K562 (cell line): Measurements from ENCODE around the gene RAB14. TPM values are rescaled to one million over a fixed set of nuclear protein-coding genes. Genes with fewer than 3 reads are reported as not detected.

Source experiments
- ATAC-seq: fragments of 200-7000 bp; cut with Tn5 transposase; 3 replicates; pipeline ENCODE4 v1.9.1; 2020; ENCODE audit warnings: moderate library complexity
- BruUV-seq: library from RNA; stranded (reverse); fragments of 400-500 nt; replicated peaks from 2 replicates; lab custom pipeline; 2021; lab: Mats Ljungman, UMichigan
- CTCF ChIA-PET: fragments of 300-600 bp; formaldehyde crosslinking; extraction: SDS; loops from one replicate; lab custom pipeline; 2021; ENCODE audit warnings: low intra/inter-chr PET ratio; lab: Yijun Ruan, JAX
- POLR2A ChIA-PET: fragments of 300-600, 350-650 bp; sonication (Branson Sonifier 250); formaldehyde crosslinking; extraction: SDS; loops from one replicate; lab custom pipeline; 2021; ENCODE audit warnings: antibody characterized with exemption, inconsistent platforms; lab: Yijun Ruan, JAX
- DNase-seq, 4 experiments: peaks; one replicate each; pipeline versions ENCODE4 v3.0.0 to v3.0.0-alpha.2; 2011 to 2018; ENCODE audit warnings: low spot score in 3 of 4, mixed read lengths in 3 of 4; ENCODE audit errors: extremely low read depth in 1 of 4
- FAIRE-seq: peaks from 2 replicates; lab custom pipeline; 2011; peaks lifted over from hg19 to GRCh38; lab: Jason Lieb, UNC
- H2AFZ ChIP-seq: 2 replicates; pipeline ENCODE4 v1.6.0; 2011; ENCODE audit warnings: low read depth, low read length, control low read depth, inconsistent platforms
- H3K27ac ChIP-seq: fragments of 200-600 bp; 3 replicates; pipeline ENCODE4 v1.8.0; 2011; ENCODE audit warnings: low read depth, mild to moderate bottlenecking, control low read depth, inconsistent platforms, low read length, moderate library complexity, mixed read lengths; ENCODE audit errors: extremely low read depth
- H3K27me3 ChIP-seq, 2 experiments: fragments of 300-600 bp in 1 of 2; 2 replicates in 1 of 2; 3 replicates in 1 of 2; pipeline versions ENCODE4 v1.6.0 to v1.8.0; 2011; ENCODE audit warnings: inconsistent platforms in 2 of 2, low read length in 2 of 2, mild to moderate bottlenecking in 1 of 2, mixed read lengths in 1 of 2, moderate library complexity in 1 of 2; ENCODE audit not compliant: control insufficient read depth in 2 of 2, insufficient read depth in 2 of 2
- H3K36me3 ChIP-seq: fragments of 300-600 bp; 3 replicates; pipeline ENCODE4 v1.8.0; 2011; ENCODE audit warnings: mild to moderate bottlenecking, low read length, inconsistent platforms; ENCODE audit not compliant: control insufficient read depth, insufficient read depth
- H3K4me1 ChIP-seq, 2 experiments: fragments of 200-600 bp in 1 of 2; replicated peaks in 1 of 2; 2 replicates in 1 of 2; 3 replicates in 1 of 2; pipeline versions ENCODE4 v1.5.1 to v1.8.0; 2011; ENCODE audit warnings: inconsistent platforms in 2 of 2, low read length in 2 of 2, mild to moderate bottlenecking in 1 of 2, mixed read lengths in 1 of 2, moderate library complexity in 1 of 2; ENCODE audit not compliant: control insufficient read depth in 2 of 2, insufficient read depth in 2 of 2
- H3K4me2 ChIP-seq: 2 replicates; pipeline ENCODE4 v1.6.1; 2011; ENCODE audit warnings: low read length, control low read depth, inconsistent platforms, mixed read lengths; ENCODE audit not compliant: insufficient read depth
- H3K4me3 ChIP-seq: fragments of 200-600 bp; sonication (generic), shearing (Covaris generic); 2 replicates; pipeline ENCODE4 v1.5.1; 2016; ENCODE audit warnings: control low read depth, inconsistent platforms
- H3K79me2 ChIP-seq: fragments of 200-600 bp; 3 replicates; pipeline ENCODE4 v1.8.0; 2011; ENCODE audit warnings: low read length, inconsistent platforms; ENCODE audit not compliant: control insufficient read depth, insufficient read depth
- H3K9ac ChIP-seq, 2 experiments: 2 replicates each; pipeline versions ENCODE4 v1.6.0 to v1.6.1; 2011; ENCODE audit warnings: low read depth in 2 of 2, low read length in 2 of 2, control low read depth in 1 of 2, inconsistent platforms in 1 of 2, mild to moderate bottlenecking in 1 of 2, mixed read lengths in 1 of 2; ENCODE audit not compliant: insufficient read depth in 1 of 2
- H3K9me1 ChIP-seq: one replicate; pipeline ENCODE4 v1.6.0; 2011; ENCODE audit warnings: inconsistent platforms, mild to moderate bottlenecking, low read length, moderate library complexity; ENCODE audit not compliant: control insufficient read depth, insufficient read depth
- H3K9me3 ChIP-seq: replicated peaks from 2 replicates; pipeline ENCODE4 v1.5.1; 2011; ENCODE audit warnings: low read depth, low read length, inconsistent platforms; ENCODE audit not compliant: control insufficient read depth, insufficient read depth
- H4K20me1 ChIP-seq: replicated peaks from 2 replicates; pipeline ENCODE4 v1.6.1; 2011; ENCODE audit warnings: low read length, inconsistent platforms, mixed read lengths; ENCODE audit not compliant: control insufficient read depth, insufficient read depth
- HMG20A ChIP-seq: fragments of 450-650 bp; formaldehyde crosslinking; conservative IDR thresholded peaks from 2 replicates; pipeline ENCODE4 v1.4.0; 2020; ENCODE audit warnings: mild to moderate bottlenecking, mixed read lengths
- HNRNPK ChIP-seq: fragments of 200-400 bp; formaldehyde crosslinking; IDR thresholded peaks from one replicate; pipeline ENCODE4 v1.6.1; 2018; ENCODE audit warnings: mild to moderate bottlenecking, low read depth, low read length; ENCODE audit not compliant: poor library complexity, severe bottlenecking
- NR3C1 ChIP-seq: sonication (generic); formaldehyde crosslinking; IDR thresholded peaks from 2 replicates; pipeline ENCODE4 v1.8.1; 2022; ENCODE audit warnings: missing genetic modification reagents
- TCFL5 ChIP-seq: fragments of 250-450 bp; sonication (Bioruptor Pico); conservative IDR thresholded peaks from 2 replicates; pipeline ENCODE4 v1.6.1; 2021; ENCODE audit warnings: mild to moderate bottlenecking, moderate library complexity, matching md5 sums
- ZNF143 ChIP-seq: sonication (generic); formaldehyde crosslinking; IDR thresholded peaks from 2 replicates; pipeline ENCODE4 v1.9.0; 2022; ENCODE audit warnings: mild to moderate bottlenecking, missing genetic modification reagents
- ZNF212 ChIP-seq: fragments of 450-650 bp; formaldehyde crosslinking; IDR thresholded peaks from 2 replicates; pipeline ENCODE4 v1.4.0; 2020; ENCODE audit warnings: mild to moderate bottlenecking
- WGBS: fragments of 100-300 bp; shearing (Covaris generic); methylation state at CpG from one replicate; pipeline ENCODE4 v1.1.6; 2016; ENCODE audit warnings: low coverage, mixed read lengths; ENCODE audit not compliant: insufficient coverage; ENCODE audit errors: missing lambda C conversion rate; 5-methylcytosine and 5-hydroxymethylcytosine counted together
- in situ Hi-C: fragments of 300-500 bp; cut with MboI; formaldehyde crosslinking; loops from 4 replicates; pipeline ENCODE4 v1.15.0; 2018; ENCODE audit warnings: inconsistent platforms, mixed read lengths
- intact Hi-C: fragments of 100-400 bp; cut with micrococcal nuclease; formaldehyde crosslinking; loops from 2 replicates; pipeline ENCODE4 v1.14.2; 2022
- polyA plus RNA-seq, 8 experiments: library from polyadenylated mRNA; depleted of rRNA in 4 of 8; stranded (reverse) in 5 of 8; unstranded in 3 of 8; fragments of >200 nt; fragmentation: Nextera tagmentation in 2 of 8; fragmentation: Illumina TruSeq in 1 of 8; extraction: Ambion mirVana in 2 of 8; extraction: Trizol in 1 of 8; gene quantifications; 2 replicates each; pipeline versions ENCODE4 v1.2.1 to v1.2.3, GENCODE V29; 2011 to 2014; ENCODE audit warnings: inconsistent platforms in 1 of 8, missing spikeins in 1 of 8
- total RNA-seq, 7 experiments: library from RNA; depleted of rRNA in 6 of 7; stranded (reverse); fragments of >200 nt in 6 of 7; fragmentation: Illumina TruSeq in 2 of 7; extraction: Trizol in 2 of 7; gene quantifications; 2 replicates each; pipeline versions ENCODE4 v1.2.1 to v1.2.3, GENCODE V29; 2011 to 2021; ENCODE audit warnings: low replicate concordance in 1 of 7
- TF ChIP-seq, protein P1 (sequence below): fragments of 250-450 bp; sonication (Bioruptor Pico); IDR thresholded peaks from 2 replicates; pipeline ENCODE4 v1.5.1; 2021; ENCODE audit warnings: mild to moderate bottlenecking
- TF ChIP-seq, protein P2 (sequence below): sonication (generic); formaldehyde crosslinking; IDR thresholded peaks from 2 replicates; pipeline ENCODE4 v1.8.1; 2023; ENCODE audit warnings: mild to moderate bottlenecking, missing genetic modification reagents
- TF ChIP-seq, protein P3 (sequence below): fragments of 450-650 bp; IDR thresholded peaks from 2 replicates; pipeline ENCODE4 v1.6.1; 2017; ENCODE audit warnings: antibody characterized with exemption
- TF ChIP-seq, protein P4 (sequence below): fragments of 450-650 bp; IDR thresholded peaks from 2 replicates; pipeline ENCODE4 v1.6.1; 2016; ENCODE audit warnings: borderline replicate concordance
- TF ChIP-seq, protein P5 (sequence below): fragments of 250-450 bp; sonication (Bioruptor Pico); IDR thresholded peaks from 2 replicates; pipeline ENCODE4 v1.8.0; 2021; ENCODE audit warnings: moderate library complexity, mild to moderate bottlenecking, inconsistent platforms
- TF ChIP-seq, protein P6 (sequence below): sonication (generic); formaldehyde crosslinking; IDR thresholded peaks from 2 replicates; pipeline ENCODE4 v1.9.0; 2022; ENCODE audit warnings: mild to moderate bottlenecking, missing genetic modification reagents

The RAB14 gene
- total and polyA plus RNA-seq, 9 of the 15 experiments (the other 6 are each of a cell fraction or from before 2014, with no cell fraction given), result 10.3 to 41.8 (median 20.9) TPM

DNA sequence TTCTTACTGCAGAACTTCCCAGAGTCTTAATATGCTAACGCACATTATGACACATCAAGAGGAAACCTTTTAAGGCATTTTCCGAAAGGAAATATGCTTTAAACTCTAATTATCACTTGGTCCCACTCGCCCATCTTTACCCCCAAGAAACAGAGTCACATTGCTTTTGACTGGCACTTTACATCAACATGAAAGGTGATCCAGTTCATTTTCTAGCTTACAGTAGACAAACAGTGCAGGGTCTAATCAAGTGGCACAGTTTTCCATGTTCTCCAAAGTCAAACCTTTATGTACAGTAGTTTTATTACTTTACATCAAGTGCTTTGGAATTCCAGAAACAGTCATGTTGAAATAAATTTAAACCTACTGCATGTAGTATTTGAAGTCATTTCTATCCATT is 12.0 kb downstream of the RAB14 start:
- ATAC-seq, result no peak
- no peak overlapping the region; the same call in 2 of the 3 replicates for H3K27ac ChIP-seq
- no peak overlapping the region for H3K9ac ChIP-seq
- TF ChIP-seq ZNF212 (CRISPR knock-in tag) (no peak), TCFL5 (CRISPR knock-in tag) (no peak), HMG20A (CRISPR knock-in tag) (no peak), ZNF143 (CRISPR knock-in tag) (no peak), HNRNPK (no peak), NR3C1 (CRISPR knock-in tag) (no peak)
- TF ChIP-seq, protein P1, sequence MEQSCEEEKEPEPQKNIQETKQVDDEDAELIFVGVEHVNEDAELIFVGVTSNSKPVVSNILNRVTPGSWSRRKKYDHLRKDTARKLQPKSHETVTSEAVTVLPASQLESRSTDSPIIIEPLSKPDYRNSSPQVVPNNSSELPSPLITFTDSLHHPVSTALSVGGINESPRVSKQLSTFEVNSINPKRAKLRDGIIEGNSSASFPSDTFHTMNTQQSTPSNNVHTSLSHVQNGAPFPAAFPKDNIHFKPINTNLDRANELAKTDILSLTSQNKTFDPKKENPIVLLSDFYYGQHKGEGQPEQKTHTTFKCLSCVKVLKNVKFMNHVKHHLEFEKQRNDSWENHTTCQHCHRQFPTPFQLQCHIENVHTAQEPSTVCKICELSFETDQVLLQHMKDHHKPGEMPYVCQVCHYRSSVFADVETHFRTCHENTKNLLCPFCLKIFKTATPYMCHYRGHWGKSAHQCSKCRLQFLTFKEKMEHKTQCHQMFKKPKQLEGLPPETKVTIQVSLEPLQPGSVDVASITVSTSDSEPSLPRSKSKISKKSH, result no peak
- TF ChIP-seq, protein P2, sequence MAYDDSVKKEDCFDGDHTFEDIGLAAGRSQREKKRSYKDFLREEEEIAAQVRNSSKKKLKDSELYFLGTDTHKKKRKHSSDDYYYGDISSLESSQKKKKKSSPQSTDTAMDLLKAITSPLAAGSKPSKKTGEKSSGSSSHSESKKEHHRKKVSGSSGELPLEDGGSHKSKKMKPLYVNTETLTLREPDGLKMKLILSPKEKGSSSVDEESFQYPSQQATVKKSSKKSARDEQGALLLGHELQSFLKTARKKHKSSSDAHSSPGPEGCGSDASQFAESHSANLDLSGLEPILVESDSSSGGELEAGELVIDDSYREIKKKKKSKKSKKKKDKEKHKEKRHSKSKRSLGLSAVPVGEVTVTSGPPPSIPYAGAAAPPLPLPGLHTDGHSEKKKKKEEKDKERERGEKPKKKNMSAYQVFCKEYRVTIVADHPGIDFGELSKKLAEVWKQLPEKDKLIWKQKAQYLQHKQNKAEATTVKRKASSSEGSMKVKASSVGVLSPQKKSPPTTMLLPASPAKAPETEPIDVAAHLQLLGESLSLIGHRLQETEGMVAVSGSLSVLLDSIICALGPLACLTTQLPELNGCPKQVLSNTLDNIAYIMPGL (CRISPR knock-in tag), result no peak
- TF ChIP-seq, protein P3, sequence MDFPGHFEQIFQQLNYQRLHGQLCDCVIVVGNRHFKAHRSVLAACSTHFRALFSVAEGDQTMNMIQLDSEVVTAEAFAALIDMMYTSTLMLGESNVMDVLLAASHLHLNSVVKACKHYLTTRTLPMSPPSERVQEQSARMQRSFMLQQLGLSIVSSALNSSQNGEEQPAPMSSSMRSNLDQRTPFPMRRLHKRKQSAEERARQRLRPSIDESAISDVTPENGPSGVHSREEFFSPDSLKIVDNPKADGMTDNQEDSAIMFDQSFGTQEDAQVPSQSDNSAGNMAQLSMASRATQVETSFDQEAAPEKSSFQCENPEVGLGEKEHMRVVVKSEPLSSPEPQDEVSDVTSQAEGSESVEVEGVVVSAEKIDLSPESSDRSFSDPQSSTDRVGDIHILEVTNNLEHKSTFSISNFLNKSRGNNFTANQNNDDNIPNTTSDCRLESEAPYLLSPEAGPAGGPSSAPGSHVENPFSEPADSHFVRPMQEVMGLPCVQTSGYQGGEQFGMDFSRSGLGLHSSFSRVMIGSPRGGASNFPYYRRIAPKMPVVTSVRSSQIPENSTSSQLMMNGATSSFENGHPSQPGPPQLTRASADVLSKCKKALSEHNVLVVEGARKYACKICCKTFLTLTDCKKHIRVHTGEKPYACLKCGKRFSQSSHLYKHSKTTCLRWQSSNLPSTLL, result no peak
- TF ChIP-seq, protein P4, sequence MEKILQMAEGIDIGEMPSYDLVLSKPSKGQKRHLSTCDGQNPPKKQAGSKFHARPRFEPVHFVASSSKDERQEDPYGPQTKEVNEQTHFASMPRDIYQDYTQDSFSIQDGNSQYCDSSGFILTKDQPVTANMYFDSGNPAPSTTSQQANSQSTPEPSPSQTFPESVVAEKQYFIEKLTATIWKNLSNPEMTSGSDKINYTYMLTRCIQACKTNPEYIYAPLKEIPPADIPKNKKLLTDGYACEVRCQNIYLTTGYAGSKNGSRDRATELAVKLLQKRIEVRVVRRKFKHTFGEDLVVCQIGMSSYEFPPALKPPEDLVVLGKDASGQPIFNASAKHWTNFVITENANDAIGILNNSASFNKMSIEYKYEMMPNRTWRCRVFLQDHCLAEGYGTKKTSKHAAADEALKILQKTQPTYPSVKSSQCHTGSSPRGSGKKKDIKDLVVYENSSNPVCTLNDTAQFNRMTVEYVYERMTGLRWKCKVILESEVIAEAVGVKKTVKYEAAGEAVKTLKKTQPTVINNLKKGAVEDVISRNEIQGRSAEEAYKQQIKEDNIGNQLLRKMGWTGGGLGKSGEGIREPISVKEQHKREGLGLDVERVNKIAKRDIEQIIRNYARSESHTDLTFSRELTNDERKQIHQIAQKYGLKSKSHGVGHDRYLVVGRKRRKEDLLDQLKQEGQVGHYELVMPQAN, result no peak
- TF ChIP-seq, protein P5, sequence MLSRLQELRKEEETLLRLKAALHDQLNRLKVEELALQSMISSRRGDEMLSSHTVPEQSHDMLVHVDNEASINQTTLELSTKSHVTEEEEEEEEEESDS, result no peak
- TF ChIP-seq, protein P6, sequence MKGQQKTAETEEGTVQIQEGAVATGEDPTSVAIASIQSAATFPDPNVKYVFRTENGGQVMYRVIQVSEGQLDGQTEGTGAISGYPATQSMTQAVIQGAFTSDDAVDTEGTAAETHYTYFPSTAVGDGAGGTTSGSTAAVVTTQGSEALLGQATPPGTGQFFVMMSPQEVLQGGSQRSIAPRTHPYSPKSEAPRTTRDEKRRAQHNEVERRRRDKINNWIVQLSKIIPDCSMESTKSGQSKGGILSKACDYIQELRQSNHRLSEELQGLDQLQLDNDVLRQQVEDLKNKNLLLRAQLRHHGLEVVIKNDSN, result no peak
- no peak overlapping the region for H3K4me3 ChIP-seq
- H3K36me3 ChIP-seq, result peaks cover 50% of the 10 kb centered on the region
- no peak overlapping the region for H3K4me2 ChIP-seq
- H3K79me2 ChIP-seq, result peaks cover 96% of the 10 kb centered on the region
- ChIA-PET CTCF (no interaction called here), POLR2A (interaction anchor here (1.3 kb wide), 1 partner anchor 68 kb away, joined by 3 read pairs; no protein-coding TSS in a partner anchor)
- no peak for FAIRE-seq
- intact Hi-C loops, result loop anchor here (10.0 kb wide), 1 partner anchor 205 kb away; no protein-coding TSS in a partner anchor
- H3K9me1 ChIP-seq, result no peaks in the 10 kb centered on the region
- in situ Hi-C loops, result no loop called here
- H4K20me1 ChIP-seq, result peaks cover 5% of the 10 kb centered on the region; the same call in 1 of the 2 replicates
- no peaks in the 10 kb centered on the region; a peak in 1 of 5 replicates for H3K4me1 ChIP-seq
- no peak overlapping the region for H2AFZ ChIP-seq
- H3K9me3 ChIP-seq, result no peaks in the 10 kb centered on the region
- no peaks in the 10 kb centered on the region for H3K27me3 ChIP-seq
- no peak for DNase-seq
- 89% methylated on average over 3 of the region's 3 CpGs for WGBS
- BruUV-seq, result no TSS peak
